Adipose tissue (tissue), 3 donors: ENCODE data around the gene NTHL1. TPM values are rescaled to one million over a fixed set of nuclear protein-coding genes. Genes with fewer than 3 reads are reported as not detected.
"Not testable (repeated sequence)": the region's sequence is repeated elsewhere in the genome, so short reads cannot be mapped to it uniquely, and the experiment has no call there.

Source experiments
- H3K27ac ChIP-seq: one replicate; pipeline ENCODE4 v1.5.1; 2013; ENCODE audit warnings: low read depth, low read length
- WGBS, 3 donors: extraction: QIAGEN DNeasy Blood & Tissue Kit; methylation state at CpG; one replicate each; pipeline ENCODE4 v1.1.7; 2013; 5-methylcytosine and 5-hydroxymethylcytosine counted together
- polyA plus RNA-seq, 3 donors: library from polyadenylated mRNA; stranded (reverse); fragments of 200-250 nt; gene quantifications; one replicate each; pipeline ENCODE4 v1.2.3, GENCODE V29; 2013
- donor health status: healthy with polysubstance abuse.
- donor health status: Bipolar disorder and iron deficiency.
- donor health status: healthy.

The NTHL1 gene
- polyA plus RNA-seq, 3 donors, result 12.1 to 23.3 (median 14.5) TPM

DNA sequence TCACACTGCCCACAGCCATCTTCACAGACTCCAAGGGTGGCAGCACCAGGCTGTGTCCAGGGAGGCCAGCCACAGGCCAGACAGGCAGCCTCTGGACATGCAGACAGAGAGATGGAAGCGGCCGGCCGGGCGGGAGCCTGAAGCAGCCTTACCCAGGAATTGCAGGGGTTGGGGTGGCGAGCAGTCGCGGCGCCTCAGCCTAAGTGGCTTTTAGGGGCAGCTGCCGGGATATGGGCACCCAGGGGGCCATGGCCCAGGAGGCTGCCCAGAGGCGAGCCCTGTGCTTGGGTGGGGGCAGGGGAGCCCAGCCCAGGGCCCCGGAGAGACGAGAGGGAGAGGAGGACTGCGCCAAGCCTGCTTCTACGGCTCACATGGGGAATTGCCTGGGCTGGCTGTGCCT, 22.4 kb downstream of the NTHL1 start:
- H3K27ac ChIP-seq, result no peak overlapping the region
- 88 to 100% (median 94%) methylated on average over 12 to 14 of the region's 14 CpGs for whole genome bisulfite sequencing, 3 donors

DNA sequence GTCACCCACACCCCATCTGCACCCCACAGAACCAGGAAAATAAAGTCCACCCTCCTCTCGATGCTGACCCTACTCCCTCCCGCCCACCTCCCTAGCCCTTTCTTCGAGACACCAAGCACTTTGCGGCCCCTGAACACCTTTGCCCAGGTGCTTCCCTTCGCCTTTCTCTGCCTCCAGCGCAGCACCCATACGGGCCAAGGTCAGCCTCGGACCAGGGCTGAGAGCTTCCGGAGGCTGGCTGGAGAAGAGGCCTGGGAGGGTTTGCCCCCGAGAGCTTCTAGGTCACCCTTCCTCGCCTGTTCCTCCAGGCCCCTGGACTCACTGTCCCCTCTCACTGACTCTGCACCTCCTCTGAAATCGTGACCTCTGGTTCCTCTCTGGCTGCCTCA, 23.6 kb downstream of the NTHL1 start:
- H3K27ac ChIP-seq, result no peak overlapping the region
- WGBS, 3 donors, result 71 to 82% (median 76%) methylated on average over 12 of the region's 12 CpGs

DNA sequence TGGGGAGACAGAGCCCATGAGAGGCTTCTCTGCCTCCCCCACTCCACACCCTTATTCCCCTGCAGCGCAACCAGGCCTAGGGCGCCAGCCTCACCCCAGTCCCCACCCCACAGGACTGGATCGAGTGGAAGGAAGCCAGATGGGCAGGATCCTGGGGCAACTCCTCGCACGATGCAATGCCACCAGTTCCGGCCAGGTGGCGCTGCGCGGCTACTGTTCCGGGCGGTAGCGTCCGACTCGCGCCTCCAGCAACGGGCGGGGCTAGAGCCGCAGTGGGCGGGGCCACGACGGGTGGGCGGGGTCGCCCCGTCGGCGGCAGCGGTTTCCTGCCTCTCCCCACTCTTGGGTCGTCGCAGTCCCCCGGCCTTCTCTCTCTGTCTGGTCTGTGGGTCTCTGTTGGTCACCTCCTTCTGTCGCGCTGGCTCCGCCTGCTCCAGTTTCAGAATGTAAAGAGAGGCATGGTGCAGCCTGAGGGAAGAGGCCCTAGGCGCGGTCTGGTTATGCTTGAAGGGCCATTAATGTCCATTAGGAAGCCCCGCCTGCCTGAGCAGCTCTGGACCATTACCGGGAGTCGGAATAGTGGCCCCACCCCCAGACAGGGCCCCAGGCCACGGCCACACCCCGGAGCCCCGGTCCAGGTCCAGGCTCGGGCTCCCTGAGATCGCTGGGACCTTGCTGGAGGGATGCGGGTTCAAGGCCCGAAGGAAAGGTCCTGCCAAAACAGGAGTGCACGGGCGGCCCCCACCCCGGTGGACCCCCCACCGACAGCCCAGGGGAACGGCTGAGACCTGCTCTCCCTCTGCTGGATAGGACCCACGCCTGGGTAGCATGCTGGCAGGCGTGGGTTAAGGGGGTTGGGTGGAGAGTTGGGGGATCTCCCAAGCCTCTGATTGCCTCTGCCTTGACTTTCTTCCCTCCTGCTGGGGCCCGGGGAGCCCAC, 24.3 kb downstream of the NTHL1 start:
- 10 to 14% (median 11%) methylated on average over 43 to 53 of the region's 53 CpGs for WGBS, 3 donors
- H3K27ac ChIP-seq, result no peak overlapping the region

DNA sequence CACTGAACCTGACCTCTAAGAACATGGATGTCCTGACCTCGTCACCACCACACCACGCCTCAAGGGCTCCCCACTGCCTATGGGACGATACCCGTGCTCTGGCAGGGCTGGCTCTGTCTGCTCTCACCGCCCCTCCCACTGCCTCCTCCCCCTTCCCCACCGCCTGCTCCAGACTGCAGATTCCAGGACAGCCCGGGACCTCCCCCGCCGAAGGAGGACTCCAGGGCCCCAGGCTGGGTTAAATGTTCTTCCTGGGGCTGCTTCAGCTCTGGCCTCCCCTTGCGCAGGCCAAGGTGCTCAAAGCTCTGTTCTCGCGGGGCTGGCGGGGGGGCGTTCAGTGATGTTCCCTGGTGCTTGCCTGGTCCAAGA, 24.9 kb downstream of the NTHL1 start:
- no peak overlapping the region for H3K27ac ChIP-seq
- WGBS, 3 donors, result 2 to 3% (median 3%) methylated on average over 14 of the region's 14 CpGs

DNA sequence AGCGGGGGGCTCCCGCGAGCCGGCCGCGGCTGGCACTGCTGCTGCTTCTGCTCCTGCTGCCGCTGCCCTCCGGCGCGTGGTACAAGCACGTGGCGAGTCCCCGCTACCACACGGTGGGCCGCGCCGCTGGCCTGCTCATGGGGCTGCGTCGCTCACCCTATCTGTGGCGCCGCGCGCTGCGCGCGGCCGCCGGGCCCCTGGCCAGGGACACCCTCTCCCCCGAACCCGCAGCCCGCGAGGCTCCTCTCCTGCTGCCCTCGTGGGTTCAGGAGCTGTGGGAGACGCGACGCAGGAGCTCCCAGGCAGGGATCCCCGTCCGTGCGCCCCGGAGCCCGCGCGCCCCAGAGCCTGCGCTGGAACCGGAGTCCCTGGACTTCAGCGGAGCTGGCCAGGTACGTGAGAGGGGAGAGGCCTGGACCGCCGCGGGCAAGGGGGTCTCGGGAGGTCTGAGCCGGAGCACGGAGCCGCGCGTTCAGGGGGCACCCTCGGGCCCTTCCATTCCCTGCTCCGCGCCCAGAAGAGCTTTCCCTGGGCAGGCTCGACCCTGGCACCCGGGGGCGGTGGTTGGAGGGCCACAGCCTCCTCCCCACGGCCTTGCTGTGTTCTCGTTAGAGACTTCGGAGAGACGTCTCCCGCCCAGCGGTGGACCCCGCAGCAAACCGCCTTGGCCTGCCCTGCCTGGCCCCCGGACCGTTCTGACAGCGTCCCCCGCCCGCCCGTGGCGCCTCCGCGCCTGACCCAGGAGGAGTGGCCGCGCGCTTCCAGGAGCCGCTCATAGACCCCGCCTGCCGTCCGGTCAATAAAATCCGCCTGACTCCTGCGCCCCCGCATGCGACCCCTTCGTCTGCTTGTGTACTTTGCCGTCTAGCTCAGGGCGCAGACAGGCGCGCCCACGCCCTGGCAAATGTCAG, 27.5 kb downstream of the NTHL1 start:
- H3K27ac ChIP-seq, result no peak overlapping the region
- WGBS, 3 donors, result 1 to 3% (median 2%) methylated on average over 77 to 96 of the region's 96 CpGs

DNA sequence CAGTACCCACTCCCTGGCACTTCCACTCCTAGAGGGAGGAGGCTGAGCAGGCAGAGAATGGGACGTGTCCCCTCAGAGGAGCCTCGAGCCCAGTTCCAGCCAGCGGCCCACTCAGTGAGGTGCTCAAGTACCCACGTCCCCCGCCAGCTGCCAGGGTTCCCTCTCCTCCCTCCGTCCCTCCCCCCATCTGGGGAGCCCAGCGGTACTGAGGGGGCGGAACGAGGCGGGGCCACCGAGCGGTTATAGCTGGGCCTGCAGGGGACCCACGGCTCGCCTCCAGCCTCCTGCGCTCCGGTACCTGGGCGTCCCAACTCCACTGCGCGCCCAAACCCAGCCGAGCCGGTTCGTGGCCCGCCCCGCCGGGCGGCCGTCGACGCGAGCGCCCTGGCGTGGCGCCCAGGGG, 28.1 kb downstream of the NTHL1 start, which contains the start of gene NPW:
NPW (plus strand) TSS at position 268 of the 403 bp plus-strand sequence.
- WGBS, 3 donors, result 3 to 7% (median 5%) methylated on average over 14 to 33 of the region's 33 CpGs
- no peak within 1 kb of the TSS for H3K27ac ChIP-seq

GRCh38 chr16:2016407-2016922, 31.2 kb downstream of the NTHL1 start:
- WGBS, 3 donors, result 44 to 45% (median 45%) methylated on average over 13 of the region's 13 CpGs
- no peak overlapping the region for H3K27ac ChIP-seq

GRCh38 chr16:2015947-2016208, 31.8 kb downstream of the NTHL1 start:
- 77 to 84% (median 83%) methylated on average over 7 of the region's 7 CpGs for WGBS, 3 donors
- H3K27ac ChIP-seq, result no peak overlapping the region

DNA sequence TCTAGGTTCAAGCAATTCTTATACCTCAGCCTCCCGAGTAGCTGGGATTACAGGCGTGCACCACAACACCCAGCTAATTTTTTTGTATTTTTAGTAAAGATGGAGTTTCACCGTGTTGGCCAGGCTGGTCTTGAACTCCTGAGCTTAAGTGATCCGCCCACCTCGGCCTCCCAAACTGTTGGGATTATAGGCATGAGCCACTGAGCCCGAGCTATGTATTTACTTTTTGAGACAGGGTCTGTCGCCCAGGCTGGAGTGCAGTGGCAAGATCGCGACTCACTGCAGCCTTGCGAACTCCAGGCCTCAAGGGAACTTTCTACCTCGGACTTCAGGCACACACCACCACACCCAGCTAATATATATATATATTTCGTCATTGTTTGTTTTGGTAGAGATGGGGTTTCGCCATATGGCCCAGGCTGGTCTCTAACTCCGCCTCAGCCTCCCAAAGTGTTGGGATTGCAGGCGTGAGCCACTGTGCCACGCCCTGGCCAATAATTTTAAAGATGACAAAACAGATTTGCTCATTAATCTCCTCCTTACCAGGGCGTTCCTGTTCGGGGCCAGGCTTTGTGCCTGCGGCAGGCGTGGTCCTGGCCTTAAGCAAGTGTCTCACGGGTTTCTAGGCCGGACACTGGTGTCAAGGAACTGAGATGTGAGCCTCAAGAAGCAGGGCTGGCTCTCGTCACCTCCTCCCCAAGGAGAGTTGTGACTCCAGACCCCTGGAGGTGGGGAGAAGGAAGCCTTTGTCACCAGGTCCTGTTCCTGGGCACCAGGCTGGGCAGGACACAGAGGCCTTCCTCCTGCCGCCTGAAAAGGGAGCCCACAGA, 32.3 kb downstream of the NTHL1 start:
- WGBS, 3 donors, result 80 to 88% (median 82%) methylated on average over 24 of the region's 24 CpGs
- H3K27ac ChIP-seq, result no peak overlapping the region

DNA sequence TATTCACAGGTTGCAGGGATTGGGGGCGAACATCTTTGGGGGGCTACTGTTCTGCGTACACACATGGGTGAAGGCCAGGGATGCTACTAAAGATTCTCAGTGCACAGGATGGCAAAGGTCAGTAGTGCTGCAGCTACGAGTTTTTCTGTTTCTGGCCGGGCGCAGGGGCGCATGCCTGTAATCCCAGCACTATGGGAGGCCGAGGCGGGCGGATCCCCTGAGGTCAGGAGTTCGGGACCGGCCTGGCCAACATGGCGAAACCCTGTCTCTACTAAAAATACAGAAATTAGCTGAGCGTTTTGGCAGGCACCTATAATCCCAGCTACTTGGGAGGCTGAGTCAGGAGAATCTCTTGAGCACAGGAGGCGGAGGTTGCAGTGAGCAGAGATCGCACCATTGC, 34.1 kb downstream of the NTHL1 start:
- H3K27ac ChIP-seq, result no peak overlapping the region
- WGBS, 3 donors, result 90 to 93% (median 92%) methylated on average over 15 of the region's 15 CpGs

DNA sequence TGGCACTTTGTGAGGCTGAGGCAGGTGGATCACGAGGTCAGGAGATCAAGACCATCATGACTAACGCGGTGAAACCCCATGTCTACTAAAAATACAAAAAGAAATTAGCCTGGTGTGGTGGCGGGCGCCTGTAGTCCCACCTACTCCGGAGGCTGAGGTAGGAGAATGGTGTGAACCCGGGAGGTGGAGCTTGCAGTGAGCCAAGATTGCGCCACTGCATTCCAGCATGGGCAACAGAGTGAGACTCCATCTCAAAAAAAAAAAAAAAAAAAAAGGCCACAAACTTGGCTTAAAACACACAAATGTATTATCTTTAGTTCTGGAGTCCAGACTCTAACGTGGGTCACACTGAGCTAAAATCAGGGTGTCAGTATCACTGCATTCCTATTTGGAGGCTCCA, 35.9 kb downstream of the NTHL1 start:
- not testable (repeated sequence) for H3K27ac ChIP-seq
- 89 to 94% (median 90%) methylated on average over 9 of the region's 9 CpGs for WGBS, 3 donors

DNA sequence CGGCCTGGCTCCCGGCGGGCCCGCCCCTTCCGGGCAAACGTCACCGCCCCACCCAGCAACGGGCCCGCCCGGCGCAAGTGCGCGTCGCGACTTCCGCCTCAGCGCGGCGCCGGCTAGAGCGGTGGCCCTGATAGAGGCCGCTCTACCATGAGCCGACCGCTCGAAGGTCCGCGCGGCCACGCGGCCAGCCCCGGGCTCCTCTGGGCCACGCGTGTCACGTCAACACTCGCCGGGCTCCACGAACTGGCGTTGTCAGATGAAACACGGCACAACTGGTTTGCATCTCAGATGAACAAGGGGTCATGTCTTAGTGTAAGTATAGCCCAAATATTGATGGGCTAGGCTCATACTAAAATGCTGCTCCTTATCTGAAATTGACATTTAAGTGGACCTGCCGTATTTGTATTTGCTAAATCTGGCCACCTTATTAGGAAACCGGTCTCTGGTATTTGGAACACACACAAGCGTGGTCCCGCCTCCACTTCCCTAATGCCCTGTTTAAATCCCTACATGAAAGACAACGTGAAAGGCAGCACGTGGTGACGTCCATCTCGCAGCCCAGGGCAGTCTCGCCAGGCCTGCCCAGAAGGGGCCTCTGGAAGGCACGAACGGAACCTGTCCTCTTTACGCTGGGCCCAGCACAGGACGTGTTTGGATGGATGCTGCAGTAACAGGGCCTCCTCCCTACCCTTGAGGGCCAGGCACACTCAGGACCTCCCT, 37.7 kb downstream of the NTHL1 start, which contains the start of gene ZNF598:
ZNF598 (minus strand) TSS at position 31 of the 720 bp plus-strand sequence.
- 1 to 2% (median 2%) methylated on average over 52 of the region's 52 CpGs for WGBS, 3 donors
- H3K27ac ChIP-seq, result peak within 1 kb of the TSS; percentile 82

GRCh38 chr16:2009164-2009711, 38.4 kb downstream of the NTHL1 start:
- H3K27ac ChIP-seq, result peak overlapping the region; percentile 73
- WGBS, 3 donors, result 0% methylated on average over 28 to 55 of the region's 55 CpGs

DNA sequence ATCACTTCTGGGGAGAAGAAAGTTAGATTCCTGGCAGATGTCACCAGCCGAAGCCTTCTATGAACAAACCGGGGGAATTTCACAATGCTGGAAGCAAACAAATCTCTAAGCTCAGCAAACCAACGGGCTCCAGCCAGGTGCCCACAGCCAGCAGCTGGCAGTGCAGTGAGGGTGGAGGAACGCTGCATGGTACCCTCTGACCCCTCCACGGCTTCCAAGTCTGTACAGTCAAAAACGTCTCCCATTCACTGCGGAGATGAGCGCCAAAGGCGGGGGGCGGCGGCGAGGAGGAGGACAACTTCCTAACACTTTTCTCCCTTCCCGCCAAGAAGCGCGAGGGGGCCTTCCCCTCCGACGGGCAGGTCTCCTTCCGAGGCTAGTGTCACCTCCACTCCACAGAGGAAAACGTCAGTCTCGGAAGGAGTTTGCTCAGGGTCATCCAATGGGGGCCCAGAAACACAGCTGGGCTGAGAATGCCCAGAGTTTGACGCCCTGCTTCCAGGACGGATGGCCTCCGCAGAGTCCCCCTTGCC, 38.9 kb downstream of the NTHL1 start:
- H3K27ac ChIP-seq, result peak overlapping the region; percentile 73
- WGBS, 3 donors, result 2% methylated on average over 22 to 23 of the region's 23 CpGs

DNA sequence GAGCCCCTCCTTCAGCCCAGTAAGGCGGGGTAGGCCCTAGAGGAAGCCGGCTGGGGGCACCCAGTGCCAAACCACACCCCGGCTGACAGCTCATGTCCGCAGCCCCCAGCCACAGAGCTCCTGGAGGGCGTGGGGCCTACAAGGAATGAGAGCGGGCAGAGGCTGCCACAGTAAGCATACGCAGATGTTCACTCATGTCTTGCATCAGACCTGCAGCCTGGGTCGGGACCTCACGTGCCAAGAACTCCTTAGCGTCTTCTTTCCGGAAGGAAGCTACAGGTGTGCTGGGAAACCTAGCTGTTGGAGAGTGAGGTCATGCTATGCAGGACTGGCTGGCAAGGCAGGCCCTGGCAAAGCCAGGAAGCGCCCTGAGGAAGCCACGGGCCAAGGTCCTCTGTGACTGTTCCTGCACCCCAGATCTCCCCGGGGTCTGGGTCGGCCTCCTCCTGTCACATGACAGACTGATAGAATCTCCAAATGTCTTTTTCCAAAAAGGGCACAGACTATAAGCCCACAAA, 39.6 kb downstream of the NTHL1 start:
- H3K27ac ChIP-seq, result no peak overlapping the region
- 12 to 24% (median 19%) methylated on average over 15 of the region's 15 CpGs for WGBS, 3 donors

- WGBS, 3 donors, result 58 to 65% (median 60%) methylated on average over 16 of the region's 16 CpGs
- H3K27ac ChIP-seq, result no peak overlapping the region
Measured at GRCh38 chr16:2007081-2007836, 40.4 kb downstream of the NTHL1 start.
